Adipocyte (in vitro differentiated cells): Measurements from ENCODE around the gene USP49.
"Not testable (repeated sequence)": the region's sequence is repeated elsewhere in the genome, so short reads cannot be mapped to it uniquely, and the experiment has no call there.

Source experiments
- DNase-seq: peaks from one replicate; pipeline ENCODE4 v3.0.0-alpha.2; 2015; ENCODE audit warnings: low read depth
- H3K27me3 ChIP-seq: replicated peaks from 2 replicates; pipeline ENCODE4 v1.7.0; 2013; ENCODE audit warnings: mild to moderate bottlenecking, low read length, moderate library complexity; ENCODE audit not compliant: control insufficient read depth, insufficient read depth
- H3K36me3 ChIP-seq: 2 replicates; pipeline ENCODE4 v1.7.0; 2013; ENCODE audit warnings: low read length, mild to moderate bottlenecking, moderate library complexity; ENCODE audit not compliant: control insufficient read depth, insufficient read depth, severe bottlenecking
- H3K4me1 ChIP-seq: 2 replicates; pipeline ENCODE4 v1.7.0; 2013; ENCODE audit warnings: mild to moderate bottlenecking, low read length, moderate library complexity; ENCODE audit not compliant: control insufficient read depth, insufficient read depth
- H3K4me3 ChIP-seq: 2 replicates; pipeline ENCODE4 v1.7.0; 2013; ENCODE audit warnings: mild to moderate bottlenecking, low read length, moderate library complexity
- H3K9ac ChIP-seq: 2 replicates; pipeline ENCODE4 v1.7.0; 2013; ENCODE audit warnings: mild to moderate bottlenecking, low read length, moderate library complexity
- H3K9me3 ChIP-seq: 2 replicates; pipeline ENCODE4 v1.7.0; 2013; ENCODE audit warnings: mild to moderate bottlenecking, low read length, moderate library complexity; ENCODE audit not compliant: control insufficient read depth

USP49 gene

DNA sequence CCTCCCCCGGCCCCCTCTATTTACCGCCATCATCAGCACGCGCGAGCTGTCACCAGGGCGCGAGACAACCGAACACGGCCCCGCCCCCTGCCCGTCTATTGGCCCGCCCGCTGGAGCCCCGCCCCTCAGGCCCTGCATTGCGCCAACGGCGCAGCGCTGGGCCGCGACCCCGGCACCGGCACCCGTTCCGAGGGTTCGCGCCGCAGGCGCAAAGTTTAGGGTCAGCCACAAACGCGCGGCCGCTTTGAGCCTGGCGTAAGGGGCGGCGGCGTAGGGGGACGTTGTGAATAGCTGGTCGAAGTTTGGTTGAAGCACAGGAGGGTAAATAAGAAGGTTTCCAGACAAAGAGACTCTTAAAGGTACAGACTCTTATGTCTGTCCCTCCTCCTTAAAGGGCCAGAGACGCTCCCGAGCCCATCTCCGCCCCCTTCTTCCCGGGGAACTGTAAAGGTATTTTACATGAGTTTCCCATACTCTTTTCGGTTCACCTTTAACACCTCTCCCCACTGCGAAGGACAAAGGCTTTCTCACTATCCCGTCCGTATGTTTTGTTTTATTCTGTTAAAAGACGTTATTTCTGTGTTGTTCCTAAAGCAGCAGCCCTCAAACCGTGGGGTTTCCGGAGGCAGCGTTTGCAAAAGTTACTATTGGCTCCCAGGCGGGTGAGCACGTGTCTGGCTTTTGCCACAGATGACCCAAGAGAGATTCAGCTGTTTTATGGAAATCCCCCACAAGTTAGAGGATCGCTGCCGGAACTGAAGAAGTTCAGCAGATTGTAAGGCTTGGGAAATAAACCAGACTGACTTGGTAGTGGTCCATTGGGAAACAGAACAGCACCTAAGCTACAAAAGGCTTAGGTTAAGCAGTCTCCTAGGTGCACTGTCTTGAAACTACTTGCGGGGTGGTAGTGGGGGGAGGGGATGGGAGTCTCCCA lies at the start of gene USP49:
TSS of gene USP49 (minus strand) at position 76 of the 934 bp plus-strand sequence. CDS start 88,392 bp downstream, outside the sequence.
- DNase-seq = peak; percentile 97
- peak within 1 kb of the TSS; percentile 92 for H3K4me3 ChIP-seq
- H3K4me1 ChIP-seq = peaks cover 24% of the 10 kb centered on the region
- no peaks in the 10 kb centered on the region for H3K27me3 ChIP-seq
- H3K9me3 ChIP-seq = no peaks in the 10 kb centered on the region
- H3K9ac ChIP-seq = peak within 1 kb of the TSS; percentile 88
- H3K36me3 ChIP-seq = peaks cover 6% of the 10 kb centered on the region

- peaks cover 43% of the 10 kb centered on the region for H3K4me1 ChIP-seq
- no peaks in the 10 kb centered on the region for H3K9me3 ChIP-seq
- DNase-seq = no peak
- peak overlapping the region; percentile 43 for H3K9ac ChIP-seq
- no peaks in the 10 kb centered on the region for H3K27me3 ChIP-seq
- H3K4me3 ChIP-seq = no peak overlapping the region
- H3K36me3 ChIP-seq = no peaks in the 10 kb centered on the region
Observed at GRCh38 chr6:41943456-41943855, 48.3 kb upstream of the USP49 start.

DNA sequence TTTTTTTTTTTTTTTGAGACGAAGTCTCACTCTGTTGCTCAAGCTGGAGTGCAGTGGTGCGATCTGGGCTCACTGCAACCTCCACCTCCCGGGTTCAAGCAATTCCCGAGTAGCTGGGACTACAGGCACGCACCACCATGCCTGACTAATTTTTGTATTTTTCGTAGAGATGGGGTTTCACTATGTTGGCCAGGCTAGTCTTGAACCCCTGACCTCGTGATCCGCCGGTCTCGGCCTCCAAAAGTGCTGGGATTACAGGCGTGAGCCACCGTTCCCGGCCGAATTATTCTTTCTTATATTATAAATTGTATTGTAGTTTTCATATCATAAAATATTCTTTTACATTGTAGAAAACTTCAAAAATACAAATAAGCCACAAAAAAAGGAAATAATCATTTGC lies 47.7 kb upstream of the USP49 start:
- H3K27me3 ChIP-seq, H3K4me3 ChIP-seq, H3K9me3 ChIP-seq, DNase-seq, H3K36me3 ChIP-seq: not testable (repeated sequence)
- peaks cover 49% of the 10 kb centered on the region for H3K4me1 ChIP-seq
- peak overlapping the region; percentile 96 for H3K9ac ChIP-seq

GRCh38 chr6:41942067-41942851 lies 47.1 kb upstream of the USP49 start:
- Histone ChIP-seq H3K27me3 (no peaks in the 10 kb centered on the region), H3K36me3 (peaks cover 4% of the 10 kb centered on the region), H3K9ac (peak overlapping the region; percentile 96), H3K9me3 (no peaks in the 10 kb centered on the region), H3K4me1 (peaks cover 55% of the 10 kb centered on the region), H3K4me3 (peak overlapping the region; percentile 97)
- peak; percentile 84 for DNase-seq

- Histone ChIP-seq H3K27me3 (no peaks in the 10 kb centered on the region), H3K9me3 (no peaks in the 10 kb centered on the region), H3K9ac (peak within 1 kb of the TSS; percentile 96), H3K4me3 (peak within 1 kb of the TSS; percentile 97), H3K36me3 (peaks cover 12% of the 10 kb centered on the region), H3K4me1 (peaks cover 63% of the 10 kb centered on the region)
- peak; percentile 98 for DNase-seq
Observed at GRCh38 chr6:41941280-41942066, 46.3 kb upstream of the USP49 start, which contains the start of gene CCND3. Gene CCND3 (minus strand): TSS chr6:41941808. CDS start chr6:41941649, 159 bp downstream.

GRCh38 chr6:41940759-41941279 lies 45.6 kb upstream of the USP49 start:
- peak; percentile 62 for DNase-seq
- H3K27me3 ChIP-seq = no peaks in the 10 kb centered on the region

GRCh38 chr6:41939848-41940758 lies 44.9 kb upstream of the USP49 start:
- Histone ChIP-seq H3K27me3 (no peaks in the 10 kb centered on the region), H3K4me3 (peak overlapping the region; percentile 97), H3K4me1 (peaks cover 77% of the 10 kb centered on the region), H3K36me3 (peaks cover 23% of the 10 kb centered on the region), H3K9ac (peak overlapping the region; percentile 96), H3K9me3 (no peaks in the 10 kb centered on the region)
- peak; percentile 57 for DNase-seq

More at GRCh38 chr6:41940759-41941279, 45.6 kb upstream of the USP49 start:
- Histone ChIP-seq H3K4me1 (peaks cover 70% of the 10 kb centered on the region), H3K9ac (peak overlapping the region; percentile 96), H3K36me3 (peaks cover 16% of the 10 kb centered on the region), H3K4me3 (peak overlapping the region; percentile 97), H3K9me3 (no peaks in the 10 kb centered on the region)

GRCh38 chr6:41939176-41939847 lies 44.1 kb upstream of the USP49 start:
- H3K9ac ChIP-seq = peak overlapping the region; percentile 96
- peaks cover 27% of the 10 kb centered on the region for H3K36me3 ChIP-seq
- peak overlapping the region; percentile 97 for H3K4me3 ChIP-seq
- no peaks in the 10 kb centered on the region for H3K9me3 ChIP-seq
- peak; percentile 80 for DNase-seq
- H3K4me1 ChIP-seq = peaks cover 85% of the 10 kb centered on the region
- H3K27me3 ChIP-seq = no peaks in the 10 kb centered on the region

DNA sequence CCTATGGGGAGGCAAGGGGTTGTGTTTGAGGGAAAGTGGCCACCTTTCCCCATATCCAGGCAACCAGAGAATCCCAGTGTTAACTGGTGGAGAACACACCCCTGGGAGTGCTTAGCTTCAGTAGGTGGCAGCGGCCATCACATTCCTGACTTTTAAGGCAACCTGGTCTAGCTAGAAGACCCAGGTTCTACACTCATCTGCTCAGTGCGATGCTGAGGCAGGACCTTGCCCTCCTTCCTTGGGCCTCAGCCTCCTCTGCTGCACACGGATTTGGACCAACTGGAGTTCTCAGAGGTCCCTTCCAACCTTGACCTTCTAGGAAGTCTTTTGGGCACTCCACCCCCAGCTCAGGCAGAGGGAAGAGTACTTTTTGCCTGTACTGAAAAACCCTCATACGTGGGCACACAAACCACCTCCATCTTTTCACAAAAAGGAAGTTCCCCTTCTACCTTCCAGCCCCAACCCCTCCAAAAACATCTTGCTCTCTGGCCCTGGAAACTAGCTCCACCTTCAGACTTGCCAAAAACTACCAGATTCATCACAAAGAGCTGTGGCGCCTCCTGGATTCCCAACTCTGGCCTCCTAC lies 43.5 kb upstream of the USP49 start:
- Histone ChIP-seq H3K36me3 (peaks cover 33% of the 10 kb centered on the region), H3K4me1 (peaks cover 85% of the 10 kb centered on the region), H3K9ac (peak overlapping the region; percentile 96), H3K27me3 (no peaks in the 10 kb centered on the region), H3K4me3 (peak overlapping the region; percentile 97), H3K9me3 (no peaks in the 10 kb centered on the region)
- DNase-seq = no peak
